ENCODE data around the gene IRF2. TPM values are rescaled to one million over a fixed set of nuclear protein-coding genes. Genes with fewer than 3 reads are reported as not detected.
"Not testable (repeated sequence)": the region's sequence is repeated elsewhere in the genome, so short reads cannot be mapped to it uniquely, and the experiment has no call there.

IRF2 gene
- total and polyA plus RNA-seq, 12 donors, result 19.0 to 93.1 (median 52.3) TPM

GRCh38 chr4:184342167-184342856 lies 132.0 kb downstream of the IRF2 start:
- Histone ChIP-seq H3K27ac (peak overlapping the region in 4 of 5 donors; percentile 80 to 98 (median 96)), H3K9me3 (replicated peaks in 1 of 3) (peaks cover 0 to 4% (median 0%) of the 10 kb centered on the region in 3 donors), H3K27me3 (no peaks in the 10 kb centered on the region), H3K4me3 (no peak overlapping the region), H3K4me1 (replicated peaks in 1 of 2) (peaks cover 31 to 65% of the 10 kb centered on the region in 2 donors), H3K36me3 (replicated peaks in 1 of 2) (no peaks in the 10 kb centered on the region)
- DNase-seq, result peak in 1 of 7 donors; percentile 27
- TF ChIP-seq CTCF (IDR thresholded peaks at IDR 0.05) (no peak), POLR2A (IDR thresholded peaks at IDR 0.05) (no peak)
- 81 to 91% (median 89%) methylated on average over 6 of the region's 6 CpGs for WGBS, 4 donors
- intact Hi-C loops (cut with DNase I), result no loop called here

GRCh38 chr4:184339398-184340193 lies 134.8 kb downstream of the IRF2 start:
- intact Hi-C loops (cut with DNase I); H3K4me3 ChIP-seq: not testable (repeated sequence)
- H3K27ac ChIP-seq, result peak overlapping the region in 4 of 5 donors; percentile 52 to 75 (median 67)

GRCh38 chr4:184337907-184338306 lies 136.4 kb downstream of the IRF2 start:
- H3K9me3 ChIP-seq (replicated peaks in 1 of 3), result peaks cover 0 to 4% (median 0%) of the 10 kb centered on the region in 3 donors
- no peak overlapping the region for H3K27ac ChIP-seq
- TF ChIP-seq CTCF (IDR thresholded peaks at IDR 0.05), result no peak
- no peak for TF ChIP-seq POLR2A (IDR thresholded peaks at IDR 0.05)
- H3K27me3 ChIP-seq, result no peaks in the 10 kb centered on the region
- DNase-seq, result no peak
- intact Hi-C loops (cut with DNase I), result no loop called here
- H3K4me1 ChIP-seq (replicated peaks in 1 of 2), result peaks cover 9 to 27% of the 10 kb centered on the region in 2 donors
- no peak overlapping the region for H3K4me3 ChIP-seq
- 0 to 48% (median 41%) methylated on average over 1 of the region's 1 CpG for WGBS, 4 donors
- H3K36me3 ChIP-seq (replicated peaks in 1 of 2), result no peaks in the 10 kb centered on the region

More at GRCh38 chr4:184339398-184340193, 134.8 kb downstream of the IRF2 start:
- not testable (repeated sequence) for H3K36me3 ChIP-seq (replicated peaks in 1 of 2); H3K27me3 ChIP-seq; H3K9me3 ChIP-seq (replicated peaks in 1 of 3)
- TF ChIP-seq POLR2A (IDR thresholded peaks at IDR 0.05), result peak in 1 of 2 donors; percentile 56
- DNase-seq, result peak; percentile 61 to 90 (median 76)
- WGBS, 4 donors, result 69 to 78% (median 73%) methylated on average over 5 of the region's 5 CpGs
- peaks cover 12 to 37% of the 10 kb centered on the region in 2 donors for H3K4me1 ChIP-seq (replicated peaks in 1 of 2)

Small RNAs within 50 kb of the gene (small RNA-seq; reads per million reads assigned to genes)
- 0 reads per million in 2 donors for gene RF00152

Other genes starting within 250 kb of the IRF2 start
- gene CASP3, start 174.9 kb upstream of the IRF2 start, total RNA-seq, result 10 to 100 TPM; 11.2 to 44.5 (median 20.9) TPM
- 10 to 100 TPM in 1 of 3 donors, 1 to 10 TPM in 2; 8.5 to 25.3 (median 10.0) TPM for gene CASP3, start 174.9 kb upstream of the IRF2 start, polyA plus RNA-seq
- 10 to 100 TPM in 6 of 9 donors, 1 to 10 TPM in 3; 7.5 to 24.5 (median 11.4) TPM for gene PRIMPOL, start 175.2 kb upstream of the IRF2 start, total RNA-seq
- 10 to 100 TPM in 2 of 3 donors, 1 to 10 TPM in 1; 9.6 to 66.2 (median 38.1) TPM for gene PRIMPOL, start 175.2 kb upstream of the IRF2 start, polyA plus RNA-seq

Data from adrenal gland (tissue), 12 donors.